Mesothelial cell of epicardium (in vitro differentiated cells): ENCODE results near the gene C8B. TPM values are rescaled to one million over a fixed set of nuclear protein-coding genes. Genes with fewer than 3 reads are reported as not detected.

Experiments
- DNase-seq, 2 experiments: peaks; one replicate each; pipeline ENCODE4 v3.0.0; 2021; ENCODE audit warnings: low spot score in 2 of 2; ENCODE audit not compliant: unreplicated experiment in 2 of 2
- H3K27ac Mint-ChIP-seq: 2 replicates; pipeline ENCODE4 v1.8.0; 2021; ENCODE audit warnings: mixed read lengths
- H3K27me3 Mint-ChIP-seq: 2 replicates; pipeline ENCODE4 v1.8.0; 2021; ENCODE audit warnings: low read depth, mixed read lengths
- H3K36me3 Mint-ChIP-seq: 2 replicates; pipeline ENCODE4 v1.8.0; 2021; ENCODE audit warnings: mixed read lengths
- H3K4me1 Mint-ChIP-seq: 2 replicates; pipeline ENCODE4 v1.8.0; 2021; ENCODE audit warnings: mixed read lengths
- H3K4me3 Mint-ChIP-seq: 2 replicates; pipeline ENCODE4 v1.8.0; 2021; ENCODE audit warnings: mild to moderate bottlenecking, moderate library complexity, mixed read lengths
- H3K9me3 Mint-ChIP-seq: 2 replicates; pipeline ENCODE4 v1.8.0; 2021; ENCODE audit warnings: mixed read lengths
- total RNA-seq: library from RNA; stranded (reverse); gene quantifications from 3 replicates; pipeline ENCODE4 v1.2.1, GENCODE V29; 2021
- TF ChIP-seq, protein P1 (sequence below): fragments of 200-600 bp; sonication (generic); IDR thresholded peaks from one replicate; pipeline ENCODE4 v1.5.0; 2021; ENCODE audit warnings: antibody characterized with exemption; ENCODE audit not compliant: unreplicated experiment

Gene C8B
- total RNA-seq, 1 donor from 2014 or later = not detected

DNA sequence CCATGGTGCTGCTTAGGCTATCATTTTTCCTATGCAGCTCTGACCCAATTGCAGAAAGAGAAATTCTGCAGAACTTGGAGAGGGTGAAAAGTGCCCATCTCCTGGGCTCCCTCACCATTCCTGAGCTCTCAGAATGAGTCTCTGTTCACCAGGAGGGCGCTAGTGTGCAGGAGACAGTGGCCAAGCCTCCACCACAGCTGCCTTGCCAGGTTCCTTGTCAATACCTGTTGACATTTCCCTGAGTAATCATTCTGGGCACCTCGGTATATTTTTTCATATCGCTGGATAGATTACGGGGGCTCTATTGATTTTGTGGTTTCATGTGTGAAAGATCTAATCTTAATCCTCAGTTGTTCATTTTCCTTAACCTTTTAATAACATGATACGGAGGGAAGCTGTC, 13.0 kb upstream of the C8B start:
- no peak overlapping the region for H3K27ac Mint-ChIP-seq
- no peaks in the 10 kb centered on the region for H3K36me3 Mint-ChIP-seq
- no peaks in the 10 kb centered on the region for H3K9me3 Mint-ChIP-seq
- no peak for DNase-seq
- no peaks in the 10 kb centered on the region for H3K4me1 Mint-ChIP-seq
- H3K27me3 Mint-ChIP-seq = peaks cover 57% of the 10 kb centered on the region
- H3K4me3 Mint-ChIP-seq = no peak overlapping the region
- TF ChIP-seq, protein P1, sequence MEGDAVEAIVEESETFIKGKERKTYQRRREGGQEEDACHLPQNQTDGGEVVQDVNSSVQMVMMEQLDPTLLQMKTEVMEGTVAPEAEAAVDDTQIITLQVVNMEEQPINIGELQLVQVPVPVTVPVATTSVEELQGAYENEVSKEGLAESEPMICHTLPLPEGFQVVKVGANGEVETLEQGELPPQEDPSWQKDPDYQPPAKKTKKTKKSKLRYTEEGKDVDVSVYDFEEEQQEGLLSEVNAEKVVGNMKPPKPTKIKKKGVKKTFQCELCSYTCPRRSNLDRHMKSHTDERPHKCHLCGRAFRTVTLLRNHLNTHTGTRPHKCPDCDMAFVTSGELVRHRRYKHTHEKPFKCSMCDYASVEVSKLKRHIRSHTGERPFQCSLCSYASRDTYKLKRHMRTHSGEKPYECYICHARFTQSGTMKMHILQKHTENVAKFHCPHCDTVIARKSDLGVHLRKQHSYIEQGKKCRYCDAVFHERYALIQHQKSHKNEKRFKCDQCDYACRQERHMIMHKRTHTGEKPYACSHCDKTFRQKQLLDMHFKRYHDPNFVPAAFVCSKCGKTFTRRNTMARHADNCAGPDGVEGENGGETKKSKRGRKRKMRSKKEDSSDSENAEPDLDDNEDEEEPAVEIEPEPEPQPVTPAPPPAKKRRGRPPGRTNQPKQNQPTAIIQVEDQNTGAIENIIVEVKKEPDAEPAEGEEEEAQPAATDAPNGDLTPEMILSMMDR = no peak

DNA sequence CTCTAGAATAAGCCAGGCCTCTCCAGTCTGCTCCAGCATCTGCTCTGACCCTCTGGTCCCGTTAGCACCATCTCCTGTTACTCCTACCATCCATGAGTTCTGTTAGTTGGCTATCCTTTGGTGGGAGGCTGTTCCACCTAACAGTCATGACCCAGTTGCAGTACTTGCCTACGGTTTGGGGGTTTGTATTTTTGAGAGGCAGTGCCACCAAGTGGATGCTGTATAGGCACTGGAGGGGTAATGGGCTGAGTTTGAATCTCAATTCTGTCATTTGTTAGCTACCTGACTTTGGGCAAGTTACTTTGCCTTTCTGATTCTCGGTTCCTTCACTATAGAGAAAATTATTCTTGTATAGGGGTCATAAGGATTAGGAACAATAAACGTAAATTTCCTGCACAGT, 12.1 kb upstream of the C8B start:
- H3K4me3 Mint-ChIP-seq = no peak overlapping the region
- peaks cover 2% of the 10 kb centered on the region for H3K9me3 Mint-ChIP-seq
- no peak overlapping the region for H3K27ac Mint-ChIP-seq
- H3K36me3 Mint-ChIP-seq = no peaks in the 10 kb centered on the region
- no peak for DNase-seq
- H3K4me1 Mint-ChIP-seq = no peaks in the 10 kb centered on the region
- TF ChIP-seq, protein P1 = no peak
- peaks cover 54% of the 10 kb centered on the region for H3K27me3 Mint-ChIP-seq

DNA sequence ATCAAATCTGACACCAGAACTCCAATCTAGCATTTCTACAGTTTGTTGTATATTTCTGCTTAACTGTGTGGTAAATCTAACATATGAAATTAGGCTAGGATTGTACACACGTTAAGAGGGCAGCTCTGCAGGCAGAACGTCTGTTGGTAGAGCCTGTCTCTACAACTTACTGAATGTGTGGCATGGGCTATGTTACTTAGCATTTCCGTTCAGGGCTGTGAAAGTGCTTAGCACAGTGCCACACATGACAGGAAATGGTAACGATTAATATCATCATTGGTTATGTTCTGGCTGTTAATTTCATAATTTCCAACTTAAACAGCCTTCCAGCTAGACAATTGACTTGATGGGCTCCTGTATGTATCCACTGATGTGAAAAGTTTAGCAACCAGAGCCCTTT, 9.6 kb upstream of the C8B start:
- H3K4me1 Mint-ChIP-seq = no peaks in the 10 kb centered on the region
- peaks cover 7% of the 10 kb centered on the region for H3K9me3 Mint-ChIP-seq
- no peak overlapping the region for H3K27ac Mint-ChIP-seq
- peaks cover 43% of the 10 kb centered on the region for H3K27me3 Mint-ChIP-seq
- TF ChIP-seq, protein P1 = no peak
- H3K4me3 Mint-ChIP-seq = no peak overlapping the region
- H3K36me3 Mint-ChIP-seq = no peaks in the 10 kb centered on the region
- DNase-seq = no peak

DNA sequence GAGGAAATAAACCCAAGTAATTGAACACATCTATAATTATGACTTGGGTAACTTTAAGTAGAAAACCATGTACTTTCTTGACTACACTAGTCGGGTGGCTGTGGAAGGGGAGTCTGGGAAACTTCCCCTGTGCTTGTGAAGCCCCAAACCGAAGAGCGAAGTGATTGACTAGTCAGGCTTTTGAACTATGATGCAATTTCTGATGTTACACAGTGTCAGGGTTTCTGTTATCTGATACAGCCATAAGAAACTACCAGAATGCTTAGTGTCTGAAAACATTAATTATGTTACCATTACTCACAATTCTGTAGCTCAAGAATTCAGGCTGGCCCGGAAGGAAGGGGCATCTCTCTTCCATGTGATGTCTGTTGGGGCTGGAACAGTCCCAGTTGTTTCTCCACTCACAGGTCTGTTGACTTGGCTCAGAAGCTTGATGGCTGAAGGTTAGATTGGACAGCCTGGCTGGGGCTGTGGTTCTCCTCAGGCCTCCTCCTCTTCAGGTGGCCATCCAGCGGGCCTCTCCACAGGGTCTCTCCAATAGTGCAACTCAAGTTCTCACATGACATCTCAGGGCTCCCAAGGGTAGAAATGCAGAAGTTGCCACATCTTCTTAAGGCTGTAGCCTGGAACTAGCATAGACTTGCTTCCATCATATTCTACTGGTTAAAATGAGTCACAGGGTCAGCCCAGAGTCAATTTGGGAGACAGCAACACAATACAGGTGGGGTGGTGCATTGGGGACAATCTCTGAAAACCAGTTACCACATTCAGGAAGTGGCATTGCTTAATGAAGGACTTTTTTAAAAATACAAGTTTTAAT, 8.3 kb upstream of the C8B start:
- TF ChIP-seq, protein P1 = no peak
- Mint-ChIP-seq H3K27me3 (peaks cover 35% of the 10 kb centered on the region), H3K4me1 (no peaks in the 10 kb centered on the region), H3K4me3 (no peak overlapping the region), H3K27ac (no peak overlapping the region), H3K36me3 (no peaks in the 10 kb centered on the region), H3K9me3 (peaks cover 7% of the 10 kb centered on the region)
- no peak for DNase-seq

DNA sequence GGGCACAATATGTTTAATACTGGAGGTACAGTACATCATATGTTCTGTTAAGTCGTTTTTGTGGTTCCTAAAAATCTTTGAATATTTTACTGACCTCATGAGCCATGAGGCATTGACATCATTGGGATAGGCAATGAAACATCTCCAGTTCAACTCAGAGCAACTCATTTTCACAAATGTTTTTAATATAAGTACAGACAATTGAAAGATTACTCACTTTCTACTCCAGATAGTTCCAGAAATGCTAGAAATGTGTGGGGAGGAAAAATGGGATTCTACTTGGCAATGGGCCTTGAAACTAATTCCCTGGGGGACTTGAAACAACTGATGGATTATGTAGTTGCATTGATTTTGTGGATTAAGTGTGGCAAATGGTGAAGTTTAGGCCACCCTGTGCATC, 7.2 kb upstream of the C8B start:
- Mint-ChIP-seq H3K27me3 (peaks cover 29% of the 10 kb centered on the region), H3K4me3 (no peak overlapping the region), H3K27ac (no peak overlapping the region), H3K4me1 (no peaks in the 10 kb centered on the region), H3K9me3 (peaks cover 10% of the 10 kb centered on the region), H3K36me3 (no peaks in the 10 kb centered on the region)
- DNase-seq = no peak
- TF ChIP-seq, protein P1 = no peak
